Measurements from ENCODE around the gene REC8. TPM values are rescaled to one million over a fixed set of nuclear protein-coding genes. Genes with fewer than 3 reads are reported as not detected.
A peak's percentile ranks its signal among the peaks of the same experiment; 100 is the strongest.

The REC8 gene
- total RNA-seq, 1 experiment from 2014 or later, result 7.6 TPM

GRCh38 chr14:24178399-24179178, 6.7 kb downstream of the REC8 start:
- ATAC-seq, result 0 out of 2 replicates have a peak, but pooled peaks have one; percentile 4
- no peaks in the 10 kb centered on the region for H3K4me1 ChIP-seq (ENCODE audit: control insufficient read depth in 1 of 2, insufficient read depth in 2 of 2, low read length in 2 of 2)
- TF ChIP-seq SRF (IDR thresholded peaks at IDR 0.05; ENCODE audit: low read depth) (no peak), EGR1 (IDR thresholded peaks at IDR 0.05; ENCODE audit: low read depth) (no peak), TCF7L2 (IDR thresholded peaks at IDR 0.05; ENCODE audit: borderline replicate concordance, extremely low read depth, insufficient read depth, insufficient read length) (no peak), POLR2AphosphoS5 (IDR thresholded peaks at IDR 0.05; ENCODE audit: low read depth, low read length) (no peak), CBX3 (IDR thresholded peaks at IDR 0.05; ENCODE audit: low read depth) (no peak), CEBPB (IDR thresholded peaks at IDR 0.05; ENCODE audit: low read depth) (no peak), SP1 (IDR thresholded peaks at IDR 0.05; ENCODE audit: low read depth) (no peak), JUND (IDR thresholded peaks at IDR 0.05) (no peak), CTCF (IDR thresholded peaks at IDR 0.05 in 2 of 3, conservative IDR thresholded peaks at IDR 0.05 in 1 of 3; ENCODE audit: borderline replicate concordance in 1 of 3, insufficient read depth in 1 of 3, low read depth in 2 of 3, low read length in 2 of 3) (no peak), ZFX (IDR thresholded peaks at IDR 0.05) (no peak), SIN3A (IDR thresholded peaks at IDR 0.05; ENCODE audit: low read depth) (no peak), POLR2A (IDR thresholded peaks at IDR 0.05; ENCODE audit: borderline replicate concordance, extremely low read depth, insufficient read depth, insufficient read length) (no peak), REST (IDR thresholded peaks at IDR 0.05; ENCODE audit: low read depth) (no peak), ZBTB33 (IDR thresholded peaks at IDR 0.05; ENCODE audit: extremely low read depth, insufficient replicate concordance, low read length) (no peak), FOSL1 (IDR thresholded peaks at IDR 0.05; ENCODE audit: low read depth) (no peak), ELF1 (IDR thresholded peaks at IDR 0.05; ENCODE audit: borderline replicate concordance, low read depth) (no peak), MAX (IDR thresholded peaks at IDR 0.05) (no peak), EZH2phosphoT487 (IDR thresholded peaks at IDR 0.05; ENCODE audit: borderline replicate concordance) (no peak), ATF3 (IDR thresholded peaks at IDR 0.05) (no peak), RAD21 (IDR thresholded peaks at IDR 0.05; ENCODE audit: low read depth) (no peak)
- POLR2A ChIA-PET, result interaction anchor here (1.4 kb wide), 1 partner anchor 17 kb away, joined by 5 read pairs; the partner anchor contains the start of gene IRF9
- no peak overlapping the region for H3K4me2 ChIP-seq (ENCODE audit: low read length)
- no peaks in the 10 kb centered on the region for H3K9me2 ChIP-seq (ENCODE audit: insufficient read depth)
- peaks cover 18 to 27% of the 10 kb centered on the region in 2 experiments; a peak in 3 of 4 replicates for H3K36me3 ChIP-seq (ENCODE audit: control insufficient read depth in 1 of 2, insufficient read depth in 2 of 2, low read length in 2 of 2)
- DNase-seq (ENCODE audit: low read depth, low spot score), result no peak
- no peak overlapping the region for H3K27ac ChIP-seq (ENCODE audit: low read depth, low read length)
- H2AFZ ChIP-seq (ENCODE audit: low read depth, low read length, poor library complexity, severe bottlenecking), result no peak overlapping the region
- CTCF ChIA-PET, result interaction anchor here (2.2 kb wide), 1 partner anchor 18 kb away, joined by 5 read pairs; the partner anchor contains the start of gene IRF9
- no peaks in the 10 kb centered on the region for H4K20me1 ChIP-seq (ENCODE audit: insufficient read depth)
- H3K79me2 ChIP-seq (ENCODE audit: insufficient read depth, low read length), result no peaks in the 10 kb centered on the region
- no peak overlapping the region for H3K9ac ChIP-seq (ENCODE audit: low read length)
- H3K4me3 ChIP-seq (replicated peaks in 1 of 2; ENCODE audit: low read depth in 1 of 2, low read length in 2 of 2), result no peak overlapping the region
- intact Hi-C loops (cut with micrococcal nuclease), result no loop called here
- RAD21 ChIA-PET (ENCODE audit: low non-redundant PET in 1 of 2, low total read pairs in 2 of 2, uncharacterized antibody in 2 of 2, unreplicated experiment in 2 of 2), result no interaction called here
- H3K9me3 ChIP-seq (ENCODE audit: control insufficient read depth in 1 of 2, insufficient read depth in 1 of 2, low read depth in 1 of 2, low read length in 2 of 2), result no peaks in the 10 kb centered on the region
- no TSS peak for BruUV-seq (replicated peaks)
- H3K27me3 ChIP-seq (ENCODE audit: insufficient read depth, low read length), result no peaks in the 10 kb centered on the region

Measured in HCT116 (cell line).